NCI-H187 (cell line): ENCODE data around the gene KAT6B.

ENCODE experiments used
- DNase-seq, 2 experiments: peaks; one replicate each; lab custom pipeline; 2025; lab: John Stamatoyannopoulos, UW

The KAT6B gene

GRCh38 chr10:75016325-75016724 lies 189.9 kb downstream of the KAT6B start:
- no peak for DNase-seq

- peak; percentile 66 to 82 for DNase-seq
Observed at GRCh38 chr10:75018251-75018650, 191.9 kb downstream of the KAT6B start.

- DNase-seq = no peak
Observed at GRCh38 chr10:75018686-75019307, 192.4 kb downstream of the KAT6B start.

- DNase-seq = peak in 1 of 2 experiments; percentile 15
Observed at GRCh38 chr10:75019370-75019769, 193.0 kb downstream of the KAT6B start.

- no peak for DNase-seq
Observed at GRCh38 chr10:75020168-75020567, 193.8 kb downstream of the KAT6B start.

GRCh38 chr10:75021379-75022249 lies 195.2 kb downstream of the KAT6B start:
- DNase-seq = no peak

- no peak for DNase-seq
Observed at GRCh38 chr10:75023074-75023473, 196.7 kb downstream of the KAT6B start.

- DNase-seq = no peak
Observed at GRCh38 chr10:75024971-75025523, 198.6 kb downstream of the KAT6B start.

- DNase-seq = no peak
Observed at GRCh38 chr10:75028049-75028448, 201.6 kb downstream of the KAT6B start.

- no peak for DNase-seq
Observed at GRCh38 chr10:75028748-75029147, 202.3 kb downstream of the KAT6B start.

GRCh38 chr10:75029420-75029819 lies 203.0 kb downstream of the KAT6B start:
- DNase-seq = no peak

GRCh38 chr10:75029857-75030256 lies 203.5 kb downstream of the KAT6B start:
- no peak for DNase-seq

- no peak for DNase-seq
Observed at GRCh38 chr10:75030371-75030770, 204.0 kb downstream of the KAT6B start.

- no peak for DNase-seq
Observed at GRCh38 chr10:75032119-75032518, 205.7 kb downstream of the KAT6B start.

GRCh38 chr10:75032813-75033212 lies 206.4 kb downstream of the KAT6B start:
- no peak for DNase-seq

GRCh38 chr10:75033399-75034130 lies 207.2 kb downstream of the KAT6B start:
- DNase-seq = no peak

GRCh38 chr10:75034131-75034512 lies 207.7 kb downstream of the KAT6B start:
- DNase-seq = no peak

GRCh38 chr10:75034714-75035258 lies 208.4 kb downstream of the KAT6B start:
- DNase-seq = no peak

GRCh38 chr10:75035975-75036708 lies 209.7 kb downstream of the KAT6B start:
- DNase-seq = no peak

- no peak for DNase-seq
Observed at GRCh38 chr10:75037171-75038153, 211.1 kb downstream of the KAT6B start.
